NCI-H82 treated with DMSO at 0.1 percent for 48 hours (cell line): ENCODE measurements around the gene LIG4.
"Not testable (repeated sequence)": the region's sequence is repeated elsewhere in the genome, so short reads cannot be mapped to it uniquely, and the experiment has no call there.

Experiments used
- DNase-seq: peaks from one replicate; lab custom pipeline; 2025; ENCODE audit not compliant: unreplicated experiment; lab: John Stamatoyannopoulos, UW

LIG4 gene

GRCh38 chr13:108215436-108215835, at the start of gene LIG4:
TSS of gene LIG4 (minus strand) at chr13:108215536. CDS start at chr13:108211268, 4,268 bp downstream.
- peak; percentile 88 for DNase-seq

GRCh38 chr13:108263621-108264355, 48.5 kb upstream of the LIG4 start:
- no peak for DNase-seq

- no peak for DNase-seq
Observed at GRCh38 chr13:108257248-108257647, 41.9 kb upstream of the LIG4 start.

- no peak for DNase-seq
Observed at GRCh38 chr13:108249150-108249549, 33.8 kb upstream of the LIG4 start.

- DNase-seq: no peak
Observed at GRCh38 chr13:108230377-108230776, 15.0 kb upstream of the LIG4 start.

GRCh38 chr13:108227651-108228272, 12.4 kb upstream of the LIG4 start:
- DNase-seq: no peak

- DNase-seq: no peak
Observed at GRCh38 chr13:108226184-108226583, 10.8 kb upstream of the LIG4 start.

GRCh38 chr13:108225440-108225839, 10.1 kb upstream of the LIG4 start:
- no peak for DNase-seq

- no peak for DNase-seq
Observed at GRCh38 chr13:108223687-108224503, 8.6 kb upstream of the LIG4 start.

GRCh38 chr13:108220041-108220440, 4.7 kb upstream of the LIG4 start:
- no peak for DNase-seq

- peak; percentile 78 for DNase-seq
Observed at GRCh38 chr13:108218044-108218974, 3.0 kb upstream of the LIG4 start, which contains the start of gene ABHD13. TSS of gene ABHD13 (plus strand) at chr13:108218392. CDS start at chr13:108229219, 10,827 bp downstream.

- not testable (repeated sequence) for DNase-seq
Observed at GRCh38 chr13:108217307-108218043, 2.1 kb upstream of the LIG4 start.

- DNase-seq: no peak
Observed at GRCh38 chr13:108214441-108215271, 680 bp downstream of the LIG4 start.

GRCh38 chr13:108213946-108214345, 1.4 kb downstream of the LIG4 start:
- DNase-seq: no peak

GRCh38 chr13:108212886-108213285, 2.5 kb downstream of the LIG4 start:
- DNase-seq: no peak

GRCh38 chr13:108210551-108210950, 4.8 kb downstream of the LIG4 start:
- no peak for DNase-seq

GRCh38 chr13:108200781-108201398, 14.4 kb downstream of the LIG4 start:
- DNase-seq: no peak

- DNase-seq: no peak
Observed at GRCh38 chr13:108195861-108196260, 19.5 kb downstream of the LIG4 start.

- DNase-seq: no peak
Observed at GRCh38 chr13:108195146-108195545, 20.2 kb downstream of the LIG4 start.
